Ovary (tissue), 3 donors: ENCODE measurements around the gene GCNT2.

Experiments used
- EP300 ChIP-seq: sonication (generic); formaldehyde crosslinking; IDR thresholded peaks from one replicate; pipeline ENCODE4 v1.6.1; 2017; ENCODE audit warnings: antibody characterized with exemption
- POLR2A ChIP-seq: fragments of 450-650 bp; IDR thresholded peaks from one replicate; pipeline ENCODE4 v1.6.1; 2017; ENCODE audit warnings: antibody characterized with exemption, mild to moderate bottlenecking, moderate library complexity
- TF ChIP-seq, protein P1 (sequence below), 3 donors: fragments of 450-650 bp in 2 of 3; fragments of 200-600 bp in 1 of 3; IDR thresholded peaks; one replicate each; pipeline versions ENCODE4 v1.5.1 to v1.8.0; 2016 to 2022; ENCODE audit warnings: antibody characterized with exemption in 3 of 3, mild to moderate bottlenecking in 1 of 3
- donor health status: DM: no; HTN: no; CAD: no.

DNA sequence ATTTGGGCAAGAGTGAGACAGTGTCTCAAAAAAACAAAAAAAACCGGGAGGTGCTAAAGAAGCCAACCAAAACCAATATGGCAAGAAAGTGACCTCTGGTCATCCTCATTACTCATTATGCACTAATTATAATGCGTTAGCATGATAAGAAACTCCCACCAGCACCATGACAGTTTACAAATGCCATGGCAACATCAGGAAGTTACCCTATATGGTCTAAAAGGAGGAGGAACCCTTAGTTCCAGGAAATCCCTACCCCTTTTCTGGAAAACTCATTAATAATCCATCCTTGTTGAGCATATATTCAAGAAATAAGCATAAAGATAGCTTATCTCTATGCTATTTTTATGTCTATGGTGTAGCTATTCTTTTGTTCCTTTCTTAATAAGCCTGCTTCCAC lies 141.6 kb downstream of the GCNT2 start:
- no peak for TF ChIP-seq POLR2A
- TF ChIP-seq, protein P1, sequence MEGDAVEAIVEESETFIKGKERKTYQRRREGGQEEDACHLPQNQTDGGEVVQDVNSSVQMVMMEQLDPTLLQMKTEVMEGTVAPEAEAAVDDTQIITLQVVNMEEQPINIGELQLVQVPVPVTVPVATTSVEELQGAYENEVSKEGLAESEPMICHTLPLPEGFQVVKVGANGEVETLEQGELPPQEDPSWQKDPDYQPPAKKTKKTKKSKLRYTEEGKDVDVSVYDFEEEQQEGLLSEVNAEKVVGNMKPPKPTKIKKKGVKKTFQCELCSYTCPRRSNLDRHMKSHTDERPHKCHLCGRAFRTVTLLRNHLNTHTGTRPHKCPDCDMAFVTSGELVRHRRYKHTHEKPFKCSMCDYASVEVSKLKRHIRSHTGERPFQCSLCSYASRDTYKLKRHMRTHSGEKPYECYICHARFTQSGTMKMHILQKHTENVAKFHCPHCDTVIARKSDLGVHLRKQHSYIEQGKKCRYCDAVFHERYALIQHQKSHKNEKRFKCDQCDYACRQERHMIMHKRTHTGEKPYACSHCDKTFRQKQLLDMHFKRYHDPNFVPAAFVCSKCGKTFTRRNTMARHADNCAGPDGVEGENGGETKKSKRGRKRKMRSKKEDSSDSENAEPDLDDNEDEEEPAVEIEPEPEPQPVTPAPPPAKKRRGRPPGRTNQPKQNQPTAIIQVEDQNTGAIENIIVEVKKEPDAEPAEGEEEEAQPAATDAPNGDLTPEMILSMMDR (IDR thresholded peaks at IDR 0.05): no peak
- no peak for TF ChIP-seq EP300
